ENCODE data around the gene ST6GALNAC3.

- TF ChIP-seq ZNF433 (tag by site-specific recombination; IDR thresholded peaks at IDR 0.05; ENCODE audit: low read depth), result no peak
- no peak for TF ChIP-seq CTCF (tag by site-specific recombination; IDR thresholded peaks at IDR 0.05)
- no peak for TF ChIP-seq KLF16 (tag by site-specific recombination; IDR thresholded peaks at IDR 0.05)
- TF ChIP-seq ZNF23 (tag by site-specific recombination; IDR thresholded peaks at IDR 0.05; ENCODE audit: borderline replicate concordance), result no peak
- no peak for TF ChIP-seq ZBTB20 (tag by site-specific recombination; IDR thresholded peaks at IDR 0.05)
These were observed 432.8 kb downstream of the ST6GALNAC3 start for GRCh38 chr1:76507376-76507775.

All from HEK293 (cell line).